ENCODE data around the gene GPR149.

The GPR149 gene

GRCh38 chr3:154428286-154429206, 1.4 kb downstream of the GPR149 start:
- Histone ChIP-seq H3K9me3 (ENCODE audit: low read depth, low read length) (no peaks in the 10 kb centered on the region), H3K9ac (ENCODE audit: insufficient read length) (no peak overlapping the region), H3K27ac (no peak overlapping the region), H3K36me3 (ENCODE audit: insufficient read depth, low read length) (no peaks in the 10 kb centered on the region), H3K4me3 (peak overlapping the region; percentile 45)
- DNase-seq (ENCODE audit: low read depth, low spot score): no peak
- no peak for TF ChIP-seq FOXP2 (optimal IDR thresholded peaks at IDR 0.05; ENCODE audit: control extremely low read depth, extremely low read length, insufficient read depth)
- peak; percentile 97 for TF ChIP-seq EZH2 (IDR thresholded peaks at IDR 0.05)

- Histone ChIP-seq H3K4me3 (peak overlapping the region; percentile 45), H3K9ac (ENCODE audit: insufficient read length) (no peak overlapping the region), H3K27ac (no peak overlapping the region), H3K9me3 (ENCODE audit: low read depth, low read length) (no peaks in the 10 kb centered on the region), H3K36me3 (ENCODE audit: insufficient read depth, low read length) (no peaks in the 10 kb centered on the region)
- DNase-seq (ENCODE audit: low read depth, low spot score): no peak
- TF ChIP-seq EZH2 (IDR thresholded peaks at IDR 0.05) (no peak), FOXP2 (optimal IDR thresholded peaks at IDR 0.05; ENCODE audit: control extremely low read depth, extremely low read length, insufficient read depth) (no peak), POLR2AphosphoS5 (IDR thresholded peaks at IDR 0.05; ENCODE audit: borderline replicate concordance, low read depth, low read length) (no peak)
Observed at GRCh38 chr3:154427685-154428285, 2.2 kb downstream of the GPR149 start.

DNA sequence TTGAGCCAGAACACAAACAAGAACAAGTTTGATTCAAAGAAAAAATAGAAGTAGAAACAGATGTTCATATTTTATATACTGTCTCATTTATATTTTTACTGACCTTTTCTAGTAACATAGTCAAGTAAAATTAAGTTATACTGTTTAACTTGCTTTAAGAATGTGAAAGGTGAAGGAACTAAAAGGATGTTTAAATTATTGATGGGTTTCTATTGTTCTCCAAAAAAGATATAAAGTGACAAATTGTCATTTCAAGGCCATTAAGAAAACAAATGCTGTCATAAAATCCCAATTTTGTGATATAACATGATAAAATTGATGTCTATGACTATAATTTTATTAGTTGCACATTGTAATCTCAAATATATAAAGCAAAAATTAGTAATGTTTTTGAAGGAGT, 7.3 kb downstream of the GPR149 start:
- H3K36me3 ChIP-seq (ENCODE audit: insufficient read depth, low read length): no peaks in the 10 kb centered on the region
- TF ChIP-seq EZH2 (IDR thresholded peaks at IDR 0.05) (no peak), POLR2AphosphoS5 (IDR thresholded peaks at IDR 0.05; ENCODE audit: borderline replicate concordance, low read depth, low read length) (no peak), FOXP2 (optimal IDR thresholded peaks at IDR 0.05; ENCODE audit: control extremely low read depth, extremely low read length, insufficient read depth) (no peak)
- H3K9me3 ChIP-seq (ENCODE audit: low read depth, low read length): no peaks in the 10 kb centered on the region

GRCh38 chr3:154421083-154421482, 8.9 kb downstream of the GPR149 start:
- no peak overlapping the region for H3K9ac ChIP-seq (ENCODE audit: insufficient read length)
- H3K4me3 ChIP-seq: no peak overlapping the region
- H3K27ac ChIP-seq: no peak overlapping the region
- no peaks in the 10 kb centered on the region for H3K36me3 ChIP-seq (ENCODE audit: insufficient read depth, low read length)
- DNase-seq (ENCODE audit: low read depth, low spot score): peak; percentile 18
- no peaks in the 10 kb centered on the region for H3K9me3 ChIP-seq (ENCODE audit: low read depth, low read length)
- TF ChIP-seq EZH2 (IDR thresholded peaks at IDR 0.05): no peak
- no peak for TF ChIP-seq FOXP2 (optimal IDR thresholded peaks at IDR 0.05; ENCODE audit: control extremely low read depth, extremely low read length, insufficient read depth)
- no peak for TF ChIP-seq POLR2AphosphoS5 (IDR thresholded peaks at IDR 0.05; ENCODE audit: borderline replicate concordance, low read depth, low read length)

More for the DNA sequence above, 7.3 kb downstream of the GPR149 start:
- H3K27ac ChIP-seq: no peak overlapping the region
- no peak overlapping the region for H3K9ac ChIP-seq (ENCODE audit: insufficient read length)
- DNase-seq (ENCODE audit: low read depth, low spot score): no peak
- H3K4me3 ChIP-seq: no peak overlapping the region

- H3K4me3 ChIP-seq: no peak overlapping the region
Observed at GRCh38 chr3:154398084-154398967, 31.7 kb downstream of the GPR149 start.

GRCh38 chr3:154389861-154390260, 40.1 kb downstream of the GPR149 start:
- no peaks in the 10 kb centered on the region for H3K9me3 ChIP-seq (ENCODE audit: low read depth, low read length)
- no peaks in the 10 kb centered on the region for H3K36me3 ChIP-seq (ENCODE audit: insufficient read depth, low read length)
- TF ChIP-seq EZH2 (IDR thresholded peaks at IDR 0.05) (no peak), FOXP2 (optimal IDR thresholded peaks at IDR 0.05; ENCODE audit: control extremely low read depth, extremely low read length, insufficient read depth) (no peak), POLR2AphosphoS5 (IDR thresholded peaks at IDR 0.05; ENCODE audit: borderline replicate concordance, low read depth, low read length) (no peak)
- DNase-seq (ENCODE audit: low read depth, low spot score): no peak
- no peak overlapping the region for H3K4me3 ChIP-seq
- no peak overlapping the region for H3K27ac ChIP-seq
- H3K9ac ChIP-seq (ENCODE audit: insufficient read length): no peak overlapping the region

More at GRCh38 chr3:154398084-154398967, 31.7 kb downstream of the GPR149 start:
- DNase-seq (ENCODE audit: low read depth, low spot score): no peak
- no peak for TF ChIP-seq POLR2AphosphoS5 (IDR thresholded peaks at IDR 0.05; ENCODE audit: borderline replicate concordance, low read depth, low read length)
- Histone ChIP-seq H3K36me3 (ENCODE audit: insufficient read depth, low read length) (no peaks in the 10 kb centered on the region), H3K9ac (ENCODE audit: insufficient read length) (no peak overlapping the region), H3K9me3 (ENCODE audit: low read depth, low read length) (no peaks in the 10 kb centered on the region), H3K27ac (no peak overlapping the region)

DNA sequence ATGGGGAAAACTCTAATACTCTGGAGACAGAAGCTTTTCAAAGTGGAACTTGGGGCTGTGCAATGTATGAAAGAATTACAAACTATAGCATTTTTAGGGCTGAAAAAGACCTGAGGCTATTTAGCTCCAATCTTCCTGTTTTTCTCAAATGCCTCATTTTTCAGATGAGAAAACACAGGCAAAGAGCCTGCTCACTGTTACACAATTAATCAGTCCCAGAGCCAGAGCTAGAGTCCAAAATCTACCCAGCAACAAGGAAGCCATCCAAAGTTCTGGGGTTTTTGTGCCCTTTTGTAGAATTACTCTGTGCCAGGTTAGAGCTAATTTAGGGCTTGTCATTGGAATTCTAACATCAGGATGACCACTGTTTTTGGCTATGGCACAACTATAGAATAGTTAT, 45.5 kb downstream of the GPR149 start:
- no peak for DNase-seq (ENCODE audit: low read depth, low spot score)
- H3K9ac ChIP-seq (ENCODE audit: insufficient read length): no peak overlapping the region
- no peaks in the 10 kb centered on the region for H3K9me3 ChIP-seq (ENCODE audit: low read depth, low read length)
- TF ChIP-seq POLR2AphosphoS5 (IDR thresholded peaks at IDR 0.05; ENCODE audit: borderline replicate concordance, low read depth, low read length): no peak
- TF ChIP-seq FOXP2 (optimal IDR thresholded peaks at IDR 0.05; ENCODE audit: control extremely low read depth, extremely low read length, insufficient read depth): no peak
- no peak for TF ChIP-seq EZH2 (IDR thresholded peaks at IDR 0.05)
- H3K36me3 ChIP-seq (ENCODE audit: insufficient read depth, low read length): no peaks in the 10 kb centered on the region
- H3K4me3 ChIP-seq: no peak overlapping the region
- no peak overlapping the region for H3K27ac ChIP-seq

DNA sequence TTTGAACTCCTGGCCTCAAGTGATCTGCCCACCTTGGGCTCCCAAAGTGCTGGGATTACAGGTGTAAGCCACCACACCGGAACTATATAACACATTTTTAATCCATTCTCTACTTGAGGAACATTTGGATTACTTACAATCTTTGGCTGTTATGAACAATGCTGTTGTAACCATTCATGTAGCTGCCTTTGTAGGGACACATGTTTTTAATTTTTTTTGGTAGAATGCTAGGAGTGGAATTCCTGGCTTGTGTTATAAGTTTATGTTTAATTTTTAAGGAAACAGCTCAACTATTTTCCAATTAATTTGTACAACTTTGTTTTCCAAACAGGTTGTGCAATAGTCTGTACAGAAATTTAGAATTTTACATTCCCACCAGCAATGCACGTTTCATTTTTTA, 51.7 kb downstream of the GPR149 start:
- H3K36me3 ChIP-seq (ENCODE audit: insufficient read depth, low read length): no peaks in the 10 kb centered on the region
- H3K4me3 ChIP-seq: no peak overlapping the region
- no peaks in the 10 kb centered on the region for H3K9me3 ChIP-seq (ENCODE audit: low read depth, low read length)
- H3K27ac ChIP-seq: no peak overlapping the region
- no peak for DNase-seq (ENCODE audit: low read depth, low spot score)
- TF ChIP-seq POLR2AphosphoS5 (IDR thresholded peaks at IDR 0.05; ENCODE audit: borderline replicate concordance, low read depth, low read length) (no peak), EZH2 (IDR thresholded peaks at IDR 0.05) (no peak), FOXP2 (optimal IDR thresholded peaks at IDR 0.05; ENCODE audit: control extremely low read depth, extremely low read length, insufficient read depth) (no peak)
- no peak overlapping the region for H3K9ac ChIP-seq (ENCODE audit: insufficient read length)

All from SK-N-MC (cell line).